K562 (cell line): ENCODE measurements around the gene PPP1R15A. TPM values are rescaled to one million over a fixed set of nuclear protein-coding genes. Genes with fewer than 3 reads are reported as not detected.
A peak's percentile ranks its signal among the peaks of the same experiment; 100 is the strongest.

Experiments
- CBFA2T2 ChIP-seq: fragments of 450-650 bp; conservative IDR thresholded peaks from 2 replicates; pipeline ENCODE4 v1.6.1; 2017; ENCODE audit warnings: mild to moderate bottlenecking
- CCNT2 ChIP-seq: IDR thresholded peaks from 2 replicates; pipeline ENCODE4 v1.6.1; 2011; ENCODE audit warnings: borderline replicate concordance, low read depth, mild to moderate bottlenecking, moderate library complexity, mixed read lengths, low read length; ENCODE audit not compliant: insufficient read length; ENCODE audit errors: extremely low read depth
- CEBPG ChIP-seq, 3 experiments: fragments of 200-800 bp in 1 of 3; sonication (Bioruptor generic) in 1 of 3; sonication (generic) in 1 of 3; formaldehyde crosslinking in 1 of 3; IDR thresholded peaks in 2 of 3; conservative IDR thresholded peaks in 1 of 3; 2 replicates each; pipeline versions ENCODE4 v1.6.1 to v1.8.0; 2016 to 2022; ENCODE audit warnings: missing compliant biosample characterization in 2 of 3, missing genetic modification characterization in 2 of 3, mild to moderate bottlenecking in 1 of 3, missing genetic modification reagents in 1 of 3
- GABPA ChIP-seq: fragments of 200-800 bp; sonication (Bioruptor generic); conservative IDR thresholded peaks from 2 replicates; pipeline ENCODE4 v1.6.1; 2016; ENCODE audit warnings: low read depth, missing genetic modification characterization, missing compliant biosample characterization
- GTF2E2 ChIP-seq: fragments of 200-800 bp; sonication (Bioruptor generic); IDR thresholded peaks from 2 replicates; pipeline ENCODE4 v1.6.1; 2016; ENCODE audit warnings: missing genetic modification characterization, missing compliant biosample characterization
- MAFF ChIP-seq: IDR thresholded peaks from 2 replicates; pipeline ENCODE4 v1.6.1; 2012; ENCODE audit warnings: low read length, improper control_type of control experiment
- NFIX ChIP-seq: fragments of 250-450 bp; sonication (Bioruptor Pico); IDR thresholded peaks from 2 replicates; pipeline ENCODE4 v1.4.0; 2020; ENCODE audit warnings: low read depth, mild to moderate bottlenecking, moderate library complexity
- POLR2AphosphoS2 ChIP-seq: IDR thresholded peaks from 2 replicates; pipeline ENCODE4 v1.6.1; 2012; ENCODE audit warnings: low read length, improper control_type of control experiment
- POLR2G ChIP-seq: fragments of 200-400 bp; formaldehyde crosslinking; IDR thresholded peaks from 2 replicates; pipeline ENCODE4 v1.6.1; 2017; ENCODE audit warnings: low read depth, mild to moderate bottlenecking, antibody characterized with exemption, low read length, moderate library complexity
- PYGO2 ChIP-seq: fragments of 450-650 bp; IDR thresholded peaks from 2 replicates; pipeline ENCODE4 v1.6.1; 2016; ENCODE audit warnings: mild to moderate bottlenecking, missing genetic modification characterization, moderate library complexity, missing compliant biosample characterization
- RBFOX2 ChIP-seq: fragments of 200-400 bp; formaldehyde crosslinking; IDR thresholded peaks from 2 replicates; pipeline ENCODE4 v1.6.1; 2017; ENCODE audit warnings: low read depth, mild to moderate bottlenecking, low read length, moderate library complexity
- SOX6 ChIP-seq: fragments of 450-650 bp; IDR thresholded peaks from 2 replicates; pipeline ENCODE4 v1.6.1; 2014; ENCODE audit warnings: mild to moderate bottlenecking
- SRF ChIP-seq, 2 experiments: fragments of 250-450, 450-650 bp in 1 of 2; sonication (Bioruptor Pico) in 1 of 2; sonication (generic) in 1 of 2; formaldehyde crosslinking; IDR thresholded peaks; 2 replicates each; pipeline versions ENCODE4 v1.5.0 to v1.5.1; 2020 to 2022; ENCODE audit warnings: mild to moderate bottlenecking in 1 of 2, missing genetic modification reagents in 1 of 2
- TAL1 ChIP-seq: fragments of 450-650 bp; IDR thresholded peaks from 2 replicates; pipeline ENCODE4 v1.6.1; 2016; ENCODE audit warnings: mild to moderate bottlenecking
- TCF15 ChIP-seq: fragments of 250-450 bp; sonication (Bioruptor Pico); IDR thresholded peaks from 2 replicates; pipeline ENCODE4 v1.8.0; 2022; ENCODE audit warnings: moderate library complexity, mild to moderate bottlenecking, inconsistent platforms
- ZMIZ1 ChIP-seq, 2 experiments: fragments of 150-350 bp in 1 of 2; IDR thresholded peaks; 2 replicates each; pipeline ENCODE4 v1.6.1; 2012 to 2016; ENCODE audit warnings: low read depth in 2 of 2, low read length in 2 of 2, mild to moderate bottlenecking in 1 of 2, moderate library complexity in 1 of 2
- ZNF146 ChIP-seq: IDR thresholded peaks from one replicate; pipeline ENCODE4 v1.6.1; 2018; ENCODE audit warnings: missing compliant biosample characterization; ENCODE audit not compliant: unreplicated experiment
- ZNF280A ChIP-seq: fragments of 450-650 bp; IDR thresholded peaks from 2 replicates; pipeline ENCODE4 v1.6.1; 2018; ENCODE audit warnings: mild to moderate bottlenecking, low read depth; ENCODE audit not compliant: partially characterized antibody
- ZNF644 ChIP-seq: fragments of 200-800 bp; sonication (Bioruptor generic); IDR thresholded peaks from 2 replicates; pipeline ENCODE4 v1.6.1; 2016; ENCODE audit warnings: low read depth, missing genetic modification characterization, missing compliant biosample characterization
- polyA plus RNA-seq, 8 experiments: library from polyadenylated mRNA; depleted of rRNA in 4 of 8; stranded (reverse) in 5 of 8; unstranded in 3 of 8; fragments of >200 nt; fragmentation: Nextera tagmentation in 2 of 8; fragmentation: Illumina TruSeq in 1 of 8; extraction: Ambion mirVana in 2 of 8; extraction: Trizol in 1 of 8; gene quantifications; 2 replicates each; pipeline versions ENCODE4 v1.2.1 to v1.2.3, GENCODE V29; 2011 to 2014; ENCODE audit warnings: inconsistent platforms in 1 of 8, missing spikeins in 1 of 8
- total RNA-seq, 7 experiments: library from RNA; depleted of rRNA in 6 of 7; stranded (reverse); fragments of >200 nt in 6 of 7; fragmentation: Illumina TruSeq in 2 of 7; extraction: Trizol in 2 of 7; gene quantifications; 2 replicates each; pipeline versions ENCODE4 v1.2.1 to v1.2.3, GENCODE V29; 2011 to 2021; ENCODE audit warnings: low replicate concordance in 1 of 7
- TF ChIP-seq, protein P1 (sequence below): fragments of 450-650 bp; IDR thresholded peaks from 2 replicates; pipeline ENCODE4 v1.6.1; 2017; ENCODE audit warnings: antibody characterized with exemption

PPP1R15A gene
- total and polyA plus RNA-seq, 9 of the 15 experiments (the other 6 are each of a cell fraction or from before 2014, with no cell fraction given): 0.42 to 73.7 (median 44.0) TPM

DNA sequence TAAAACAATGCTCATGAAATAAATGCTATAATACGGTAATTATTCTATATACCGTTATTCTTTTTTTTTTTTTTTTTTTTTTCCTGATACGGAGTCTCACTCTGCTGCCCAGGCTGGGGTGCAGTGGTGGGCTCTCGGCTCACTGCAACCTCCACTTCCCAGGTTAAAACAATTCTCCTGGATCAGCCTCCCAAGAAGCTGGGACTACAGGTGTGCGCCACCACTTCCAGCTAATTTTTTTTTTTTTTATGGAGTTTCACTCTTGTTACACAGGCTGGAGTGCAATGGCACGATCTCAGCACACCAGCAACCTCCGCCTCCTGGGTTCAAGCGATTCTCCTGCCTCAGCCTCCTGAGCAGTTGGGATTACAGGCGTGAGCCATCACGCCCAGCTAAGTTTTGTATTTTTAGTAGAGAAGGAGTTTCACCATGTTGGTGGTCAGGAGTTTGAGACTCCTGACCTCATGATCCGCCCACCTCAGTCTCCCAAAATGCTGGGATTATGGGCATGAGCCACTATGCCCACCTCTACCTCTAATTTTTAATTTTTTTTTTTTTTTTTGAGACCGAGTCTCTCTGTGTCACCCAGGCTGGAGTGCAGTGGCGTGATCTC is 6.9 kb downstream of the PPP1R15A start (continued):
- TF ChIP-seq SOX6: no peak
- TF ChIP-seq GTF2E2: peak; percentile 36; the same call in 1 of the 2 replicates
- TF ChIP-seq, protein P1, sequence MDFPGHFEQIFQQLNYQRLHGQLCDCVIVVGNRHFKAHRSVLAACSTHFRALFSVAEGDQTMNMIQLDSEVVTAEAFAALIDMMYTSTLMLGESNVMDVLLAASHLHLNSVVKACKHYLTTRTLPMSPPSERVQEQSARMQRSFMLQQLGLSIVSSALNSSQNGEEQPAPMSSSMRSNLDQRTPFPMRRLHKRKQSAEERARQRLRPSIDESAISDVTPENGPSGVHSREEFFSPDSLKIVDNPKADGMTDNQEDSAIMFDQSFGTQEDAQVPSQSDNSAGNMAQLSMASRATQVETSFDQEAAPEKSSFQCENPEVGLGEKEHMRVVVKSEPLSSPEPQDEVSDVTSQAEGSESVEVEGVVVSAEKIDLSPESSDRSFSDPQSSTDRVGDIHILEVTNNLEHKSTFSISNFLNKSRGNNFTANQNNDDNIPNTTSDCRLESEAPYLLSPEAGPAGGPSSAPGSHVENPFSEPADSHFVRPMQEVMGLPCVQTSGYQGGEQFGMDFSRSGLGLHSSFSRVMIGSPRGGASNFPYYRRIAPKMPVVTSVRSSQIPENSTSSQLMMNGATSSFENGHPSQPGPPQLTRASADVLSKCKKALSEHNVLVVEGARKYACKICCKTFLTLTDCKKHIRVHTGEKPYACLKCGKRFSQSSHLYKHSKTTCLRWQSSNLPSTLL: no peak
- 0 out of 4 replicates have a peak, but pooled peaks of 1 of the 2 experiments have one; percentile 23 for TF ChIP-seq SRF (CRISPR knock-in tag; IDR thresholded peaks at IDR 0.05)
- no peak for TF ChIP-seq POLR2AphosphoS2
- TF ChIP-seq PYGO2: no peak
- TF ChIP-seq TCF15 (CRISPR knock-in tag): 0 out of 2 replicates have a peak, but pooled peaks have one; percentile 45
- no peak for TF ChIP-seq ZMIZ1 (IDR thresholded peaks at IDR 0.05; ENCODE audit: low read depth in 2 of 2, low read length in 2 of 2)
- no peak for TF ChIP-seq TAL1
- TF ChIP-seq NFIX: no peak
- no peak for TF ChIP-seq CBFA2T2
- no peak; the same call in none of the 2 replicates for TF ChIP-seq GABPA (tag)
- TF ChIP-seq ZNF146 (CRISPR knock-in tag): no peak
- 0 out of 2 replicates have a peak, but pooled peaks have one; percentile 2 for TF ChIP-seq ZNF644 (tag)
- TF ChIP-seq RBFOX2: peak; percentile 20; the same call in 1 of the 2 replicates
- no peak for TF ChIP-seq CEBPG (CRISPR knock-in tag; IDR thresholded peaks at IDR 0.05)
- TF ChIP-seq CEBPG (tag; conservative IDR thresholded peaks at IDR 0.05 in 1 of 2, IDR thresholded peaks at IDR 0.05 in 1 of 2): 0 out of 4 replicates have a peak, but pooled peaks of 1 of the 2 experiments have one; percentile 9
- no peak for TF ChIP-seq MAFF
- TF ChIP-seq CCNT2: no peak
- TF ChIP-seq ZNF280A: no peak
- peak; percentile 4 for TF ChIP-seq POLR2G
